ENCODE measurements around the gene KIF26A. TPM values are rescaled to one million over a fixed set of nuclear protein-coding genes. Genes with fewer than 3 reads are reported as not detected.

Gene KIF26A
- total and polyA plus RNA-seq, 2 donors (not counting 1 experiment from before 2014, with no cell fraction given): 0.15 TPM; not detected in 1

DNA sequence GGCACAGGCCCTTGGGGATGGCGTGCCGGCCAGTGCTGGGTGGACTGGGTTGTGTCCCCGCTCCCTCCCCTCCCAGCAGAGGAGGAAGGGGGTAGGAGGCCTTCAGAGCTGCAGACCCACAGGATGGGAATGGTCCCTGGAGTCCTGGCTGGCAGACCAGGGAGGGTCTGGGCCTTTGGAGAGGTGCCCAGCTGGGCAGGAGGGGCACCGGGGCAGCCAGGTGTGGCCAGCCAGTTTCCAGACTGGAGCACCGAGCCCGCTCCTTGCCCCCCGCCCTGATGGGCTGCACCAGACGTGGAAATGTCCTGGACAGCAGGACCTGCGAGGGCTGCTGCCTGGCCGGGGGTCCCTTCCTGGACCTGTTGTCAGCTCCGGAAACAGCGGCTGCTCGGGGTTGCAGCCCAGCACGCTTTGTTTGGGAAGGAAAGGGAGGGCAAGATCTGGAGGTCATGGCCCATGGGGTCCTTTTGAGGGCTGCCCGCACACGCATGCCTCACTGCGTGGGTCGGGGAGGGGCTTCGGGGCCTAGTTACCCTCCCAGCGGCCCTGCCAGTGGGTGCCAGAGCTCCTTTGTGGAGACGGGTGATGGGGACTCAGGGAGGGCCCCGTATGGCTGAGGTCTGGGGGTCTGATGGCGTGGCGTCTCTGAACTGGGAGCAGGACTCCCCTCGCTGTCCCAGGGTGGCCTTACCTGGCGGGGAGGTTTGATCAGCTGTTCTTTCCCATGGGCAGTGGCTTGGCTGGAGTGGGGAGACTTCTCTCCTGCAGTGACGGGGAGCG lies 9.1 kb downstream of the KIF26A start:
- peaks cover 11% of the 10 kb centered on the region for H3K27me3 Mint-ChIP-seq
- H3K27ac Mint-ChIP-seq: no peak overlapping the region
- Histone ChIP-seq H3K4me3 (ENCODE audit: control extremely low read depth in 1 of 5, extremely low read depth in 1 of 5, insufficient read depth in 1 of 5, low read depth in 2 of 5, low read length in 4 of 5) (no peak overlapping the region), H3K27ac (ENCODE audit: low read length in 2 of 2) (no peak overlapping the region), H4K20me1 (ENCODE audit: control insufficient read depth, insufficient read depth, low read length, poor library complexity, severe bottlenecking) (no peaks in the 10 kb centered on the region), H3K36me3 (replicated peaks in 1 of 2; ENCODE audit: control extremely low read depth in 1 of 2, control insufficient read depth in 1 of 2, extremely low read depth in 1 of 2, insufficient read depth in 2 of 2, low read length in 1 of 2) (no peaks in the 10 kb centered on the region), H3K4me1 (ENCODE audit: control insufficient read depth in 2 of 2, insufficient read depth in 2 of 2, low read length in 2 of 2) (no peaks in the 10 kb centered on the region), H3K27me3 (replicated peaks in 1 of 4; ENCODE audit: control extremely low read depth in 1 of 4, control insufficient read depth in 3 of 4, insufficient read depth in 4 of 4, low read length in 3 of 4) (peaks cover 0 to 8% (median 0%) of the 10 kb centered on the region in 4 experiments), H3K4me2 (replicated peaks; ENCODE audit: low read depth, low read length, poor library complexity, severe bottlenecking) (no peak overlapping the region), H3K79me2 (ENCODE audit: control insufficient read depth, insufficient read depth, low read length) (no peaks in the 10 kb centered on the region), H3K9me3 (ENCODE audit: control extremely low read depth in 1 of 3, control insufficient read depth in 2 of 3, insufficient read depth in 1 of 3, low read length in 2 of 3) (no peaks in the 10 kb centered on the region), H2AFZ (ENCODE audit: insufficient read depth, low read depth, low read length, poor library complexity, severe bottlenecking) (no peak overlapping the region), H3K9ac (ENCODE audit: low read length) (no peak overlapping the region)
- no peak overlapping the region for H3K4me3 Mint-ChIP-seq
- intact Hi-C loops (cut with micrococcal nuclease): no loop called here
- H3K4me1 Mint-ChIP-seq: no peaks in the 10 kb centered on the region
- DNase-seq (no peak), ATAC-seq (ENCODE audit: low read depth) (no peak)
- ChIA-PET CTCF (no interaction called here), POLR2A (no interaction called here)
- TF ChIP-seq CTCF (IDR thresholded peaks at IDR 0.05) (no peak), EZH2 (IDR thresholded peaks at IDR 0.05; ENCODE audit: borderline replicate concordance, insufficient read depth, low read depth, low read length, poor library complexity, severe bottlenecking) (no peak)
- 88% methylated on average over 24 of the region's 28 CpGs for WGBS (ENCODE audit: insufficient coverage)
- H3K9me3 Mint-ChIP-seq (ENCODE audit: insufficient read depth): no peaks in the 10 kb centered on the region

DNA sequence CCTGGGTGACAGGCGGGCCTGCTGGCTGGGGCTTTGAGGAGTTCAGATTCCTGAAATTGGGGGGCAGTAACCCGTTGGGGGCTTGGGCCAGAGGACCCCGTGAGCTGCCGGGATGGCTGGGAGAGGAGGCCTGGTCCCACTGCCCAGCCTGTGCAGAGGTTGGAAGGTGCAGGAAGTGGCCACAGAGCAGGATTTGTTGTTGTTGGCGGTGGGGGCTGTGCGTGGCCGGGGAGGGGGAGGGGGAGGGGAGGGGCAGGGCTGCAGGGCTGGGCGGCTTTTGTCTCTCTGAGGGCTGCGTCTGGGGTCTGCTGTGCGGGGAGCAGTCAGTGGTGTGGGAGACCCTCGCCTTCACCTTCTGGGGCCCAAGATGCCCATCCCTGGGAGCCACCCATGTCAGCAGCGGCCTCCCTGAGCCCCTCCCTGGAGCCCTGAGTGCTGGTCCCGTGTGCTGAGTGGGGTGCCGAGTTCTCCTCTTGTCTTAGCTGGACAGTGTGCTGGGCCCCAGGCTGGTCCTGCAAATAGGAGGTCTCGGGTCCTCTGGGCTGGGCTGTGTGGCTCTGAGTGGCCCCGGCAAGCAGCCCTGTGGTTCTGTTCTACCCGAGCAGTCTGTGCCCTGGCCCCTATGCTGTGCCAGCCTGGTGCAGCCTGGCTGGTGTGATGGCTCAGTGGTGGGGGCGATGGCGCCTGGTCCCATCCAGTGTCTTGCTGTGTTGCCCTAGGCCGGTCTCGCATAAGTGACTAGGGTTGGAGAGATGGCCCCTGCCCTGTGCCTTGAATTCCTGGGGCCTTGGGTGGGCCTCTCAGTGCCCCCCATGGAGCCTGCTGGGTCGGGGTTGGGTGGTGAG lies 10.3 kb downstream of the KIF26A start:
- H3K4me3 ChIP-seq (ENCODE audit: control extremely low read depth in 1 of 5, extremely low read depth in 1 of 5, insufficient read depth in 1 of 5, low read depth in 2 of 5, low read length in 4 of 5): no peak overlapping the region
- Mint-ChIP-seq H3K27me3 (peaks cover 11% of the 10 kb centered on the region), H3K4me1 (no peaks in the 10 kb centered on the region), H3K27ac (no peak overlapping the region), H3K4me3 (no peak overlapping the region), H3K9me3 (ENCODE audit: insufficient read depth) (no peaks in the 10 kb centered on the region)
- no peaks in the 10 kb centered on the region for H3K4me1 ChIP-seq (ENCODE audit: control insufficient read depth in 2 of 2, insufficient read depth in 2 of 2, low read length in 2 of 2)
- DNase-seq: no peak
- H3K79me2 ChIP-seq (ENCODE audit: control insufficient read depth, insufficient read depth, low read length): no peaks in the 10 kb centered on the region
- no peaks in the 10 kb centered on the region for H3K36me3 ChIP-seq (replicated peaks in 1 of 2; ENCODE audit: control extremely low read depth in 1 of 2, control insufficient read depth in 1 of 2, extremely low read depth in 1 of 2, insufficient read depth in 2 of 2, low read length in 1 of 2)
- intact Hi-C loops (cut with micrococcal nuclease): no loop called here
- 89% methylated on average over 18 of the region's 22 CpGs for WGBS (ENCODE audit: insufficient coverage)
- no peaks in the 10 kb centered on the region for H3K9me3 ChIP-seq (ENCODE audit: control extremely low read depth in 1 of 3, control insufficient read depth in 2 of 3, insufficient read depth in 1 of 3, low read length in 2 of 3)
- TF ChIP-seq EZH2 (IDR thresholded peaks at IDR 0.05; ENCODE audit: borderline replicate concordance, insufficient read depth, low read depth, low read length, poor library complexity, severe bottlenecking): no peak
- no peak for TF ChIP-seq CTCF (IDR thresholded peaks at IDR 0.05)
- no peak overlapping the region for H3K9ac ChIP-seq (ENCODE audit: low read length)
- CTCF ChIA-PET: no interaction called here
- H2AFZ ChIP-seq (ENCODE audit: insufficient read depth, low read depth, low read length, poor library complexity, severe bottlenecking): no peak overlapping the region
- no peak for ATAC-seq (ENCODE audit: low read depth)
- H3K27me3 ChIP-seq (replicated peaks in 1 of 4; ENCODE audit: control extremely low read depth in 1 of 4, control insufficient read depth in 3 of 4, insufficient read depth in 4 of 4, low read length in 3 of 4): peaks cover 0 to 8% (median 0%) of the 10 kb centered on the region in 4 experiments
- no peak overlapping the region for H3K4me2 ChIP-seq (replicated peaks; ENCODE audit: low read depth, low read length, poor library complexity, severe bottlenecking)
- POLR2A ChIA-PET: no interaction called here
- no peak overlapping the region for H3K27ac ChIP-seq (ENCODE audit: low read length in 2 of 2)
- H4K20me1 ChIP-seq (ENCODE audit: control insufficient read depth, insufficient read depth, low read length, poor library complexity, severe bottlenecking): no peaks in the 10 kb centered on the region
